ENCODE results near the gene CENPW.

DNA sequence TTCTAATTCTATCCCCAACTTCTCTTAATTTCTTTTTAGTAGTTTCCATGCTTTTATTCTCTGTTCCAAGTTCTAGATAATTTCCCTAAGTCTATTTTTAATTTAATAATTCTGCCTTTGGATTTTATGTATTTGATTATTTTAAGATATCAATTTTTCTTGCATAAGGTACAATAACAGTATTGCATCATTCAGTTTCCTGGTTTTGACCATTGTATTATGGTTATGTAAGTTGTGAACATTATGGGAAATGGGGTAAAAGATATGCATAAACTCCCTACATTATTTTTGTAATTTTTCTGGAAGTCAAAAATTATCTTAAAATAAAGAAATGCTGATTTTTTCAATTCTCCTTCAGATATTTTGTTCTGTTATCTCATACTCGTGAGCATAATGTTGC, 21.1 kb upstream of the CENPW start:
- no peak for TF ChIP-seq IRF2 (CRISPR knock-in tag; IDR thresholded peaks at IDR 0.05; ENCODE audit: borderline replicate concordance, low read depth)
- TF ChIP-seq CTCF (IDR thresholded peaks at IDR 0.05) = no peak
- TF ChIP-seq SP1 (CRISPR knock-in tag; conservative IDR thresholded peaks at IDR 0.05) = no peak
- TF ChIP-seq, protein P1, sequence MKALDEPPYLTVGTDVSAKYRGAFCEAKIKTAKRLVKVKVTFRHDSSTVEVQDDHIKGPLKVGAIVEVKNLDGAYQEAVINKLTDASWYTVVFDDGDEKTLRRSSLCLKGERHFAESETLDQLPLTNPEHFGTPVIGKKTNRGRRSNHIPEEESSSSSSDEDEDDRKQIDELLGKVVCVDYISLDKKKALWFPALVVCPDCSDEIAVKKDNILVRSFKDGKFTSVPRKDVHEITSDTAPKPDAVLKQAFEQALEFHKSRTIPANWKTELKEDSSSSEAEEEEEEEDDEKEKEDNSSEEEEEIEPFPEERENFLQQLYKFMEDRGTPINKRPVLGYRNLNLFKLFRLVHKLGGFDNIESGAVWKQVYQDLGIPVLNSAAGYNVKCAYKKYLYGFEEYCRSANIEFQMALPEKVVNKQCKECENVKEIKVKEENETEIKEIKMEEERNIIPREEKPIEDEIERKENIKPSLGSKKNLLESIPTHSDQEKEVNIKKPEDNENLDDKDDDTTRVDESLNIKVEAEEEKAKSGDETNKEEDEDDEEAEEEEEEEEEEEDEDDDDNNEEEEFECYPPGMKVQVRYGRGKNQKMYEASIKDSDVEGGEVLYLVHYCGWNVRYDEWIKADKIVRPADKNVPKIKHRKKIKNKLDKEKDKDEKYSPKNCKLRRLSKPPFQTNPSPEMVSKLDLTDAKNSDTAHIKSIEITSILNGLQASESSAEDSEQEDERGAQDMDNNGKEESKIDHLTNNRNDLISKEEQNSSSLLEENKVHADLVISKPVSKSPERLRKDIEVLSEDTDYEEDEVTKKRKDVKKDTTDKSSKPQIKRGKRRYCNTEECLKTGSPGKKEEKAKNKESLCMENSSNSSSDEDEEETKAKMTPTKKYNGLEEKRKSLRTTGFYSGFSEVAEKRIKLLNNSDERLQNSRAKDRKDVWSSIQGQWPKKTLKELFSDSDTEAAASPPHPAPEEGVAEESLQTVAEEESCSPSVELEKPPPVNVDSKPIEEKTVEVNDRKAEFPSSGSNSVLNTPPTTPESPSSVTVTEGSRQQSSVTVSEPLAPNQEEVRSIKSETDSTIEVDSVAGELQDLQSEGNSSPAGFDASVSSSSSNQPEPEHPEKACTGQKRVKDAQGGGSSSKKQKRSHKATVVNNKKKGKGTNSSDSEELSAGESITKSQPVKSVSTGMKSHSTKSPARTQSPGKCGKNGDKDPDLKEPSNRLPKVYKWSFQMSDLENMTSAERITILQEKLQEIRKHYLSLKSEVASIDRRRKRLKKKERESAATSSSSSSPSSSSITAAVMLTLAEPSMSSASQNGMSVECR (CRISPR knock-in tag; IDR thresholded peaks at IDR 0.05; ENCODE audit: borderline replicate concordance) = no peak
- TF ChIP-seq FOXK1 (CRISPR knock-in tag; IDR thresholded peaks at IDR 0.05) = no peak
- TF ChIP-seq ATF3 (CRISPR knock-in tag; conservative IDR thresholded peaks at IDR 0.05) = no peak
- TF ChIP-seq JUN (CRISPR knock-in tag; IDR thresholded peaks at IDR 0.05) = no peak
- TF ChIP-seq, protein P2, sequence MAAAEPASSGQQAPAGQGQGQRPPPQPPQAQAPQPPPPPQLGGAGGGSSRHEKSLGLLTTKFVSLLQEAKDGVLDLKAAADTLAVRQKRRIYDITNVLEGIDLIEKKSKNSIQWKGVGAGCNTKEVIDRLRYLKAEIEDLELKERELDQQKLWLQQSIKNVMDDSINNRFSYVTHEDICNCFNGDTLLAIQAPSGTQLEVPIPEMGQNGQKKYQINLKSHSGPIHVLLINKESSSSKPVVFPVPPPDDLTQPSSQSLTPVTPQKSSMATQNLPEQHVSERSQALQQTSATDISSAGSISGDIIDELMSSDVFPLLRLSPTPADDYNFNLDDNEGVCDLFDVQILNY (CRISPR knock-in tag; IDR thresholded peaks at IDR 0.05) = no peak
- TF ChIP-seq, protein P3, sequence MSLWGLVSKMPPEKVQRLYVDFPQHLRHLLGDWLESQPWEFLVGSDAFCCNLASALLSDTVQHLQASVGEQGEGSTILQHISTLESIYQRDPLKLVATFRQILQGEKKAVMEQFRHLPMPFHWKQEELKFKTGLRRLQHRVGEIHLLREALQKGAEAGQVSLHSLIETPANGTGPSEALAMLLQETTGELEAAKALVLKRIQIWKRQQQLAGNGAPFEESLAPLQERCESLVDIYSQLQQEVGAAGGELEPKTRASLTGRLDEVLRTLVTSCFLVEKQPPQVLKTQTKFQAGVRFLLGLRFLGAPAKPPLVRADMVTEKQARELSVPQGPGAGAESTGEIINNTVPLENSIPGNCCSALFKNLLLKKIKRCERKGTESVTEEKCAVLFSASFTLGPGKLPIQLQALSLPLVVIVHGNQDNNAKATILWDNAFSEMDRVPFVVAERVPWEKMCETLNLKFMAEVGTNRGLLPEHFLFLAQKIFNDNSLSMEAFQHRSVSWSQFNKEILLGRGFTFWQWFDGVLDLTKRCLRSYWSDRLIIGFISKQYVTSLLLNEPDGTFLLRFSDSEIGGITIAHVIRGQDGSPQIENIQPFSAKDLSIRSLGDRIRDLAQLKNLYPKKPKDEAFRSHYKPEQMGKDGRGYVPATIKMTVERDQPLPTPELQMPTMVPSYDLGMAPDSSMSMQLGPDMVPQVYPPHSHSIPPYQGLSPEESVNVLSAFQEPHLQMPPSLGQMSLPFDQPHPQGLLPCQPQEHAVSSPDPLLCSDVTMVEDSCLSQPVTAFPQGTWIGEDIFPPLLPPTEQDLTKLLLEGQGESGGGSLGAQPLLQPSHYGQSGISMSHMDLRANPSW (CRISPR knock-in tag; conservative IDR thresholded peaks at IDR 0.05; ENCODE audit: low read depth) = no peak
- TF ChIP-seq PREB (CRISPR knock-in tag; IDR thresholded peaks at IDR 0.05; ENCODE audit: borderline replicate concordance) = no peak
- no peak for TF ChIP-seq GABPB1 (CRISPR knock-in tag; IDR thresholded peaks at IDR 0.05)

Measured in WTC11 (cell line).